Measurements from ENCODE around the gene RAP1A.

Gene RAP1A

DNA sequence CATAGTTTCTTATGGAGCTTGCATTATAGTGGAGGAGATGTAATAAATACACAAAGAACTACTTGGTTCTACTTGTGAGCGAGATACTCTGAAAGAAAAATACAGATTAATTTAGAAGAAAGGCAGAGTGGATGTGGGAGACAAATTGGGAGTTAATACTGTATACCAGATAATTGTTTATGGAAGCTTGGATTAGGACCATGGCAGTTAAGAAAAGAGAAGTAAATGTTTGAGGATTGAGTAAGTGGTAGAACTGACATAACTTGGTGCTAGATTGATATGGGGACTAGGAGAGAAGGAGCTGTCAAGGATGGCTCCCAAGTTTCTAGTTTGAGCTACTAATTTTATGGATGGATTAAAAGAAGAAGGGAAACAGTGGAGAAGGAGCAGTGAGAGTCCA lies 72.3 kb downstream of the RAP1A start:
- H3K9me3 Mint-ChIP-seq, result peaks cover 3% of the 10 kb centered on the region
- peak overlapping the region; percentile 53 for H3K27ac Mint-ChIP-seq
- H3K36me3 Mint-ChIP-seq, result peaks cover 60% of the 10 kb centered on the region
- ATAC-seq, result no peak
- peaks cover 74% of the 10 kb centered on the region for H3K4me1 Mint-ChIP-seq
- no peak overlapping the region for H3K4me3 Mint-ChIP-seq
- H3K27me3 Mint-ChIP-seq, result no peaks in the 10 kb centered on the region

DNA sequence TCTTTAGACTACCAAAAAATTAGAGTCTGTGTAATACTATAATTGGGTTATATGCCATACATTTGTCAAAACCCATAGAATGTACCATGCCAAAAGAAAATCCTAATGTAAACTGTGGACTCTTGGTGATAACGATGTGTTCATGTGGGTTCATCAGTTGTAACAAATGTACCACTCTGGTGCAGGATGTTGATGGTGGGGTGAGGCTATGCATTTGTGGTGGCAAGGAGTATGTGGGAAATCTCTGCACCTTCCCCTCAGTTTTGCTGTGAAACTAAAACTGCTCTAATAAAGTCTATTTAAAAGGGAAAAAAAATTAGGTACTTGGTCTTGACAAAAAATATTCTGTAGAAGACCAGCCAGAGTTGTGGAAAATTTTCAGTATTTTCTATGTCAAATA lies 76.2 kb downstream of the RAP1A start:
- H3K4me1 Mint-ChIP-seq, result peaks cover 55% of the 10 kb centered on the region
- H3K4me3 Mint-ChIP-seq, result no peak overlapping the region
- peaks cover 57% of the 10 kb centered on the region for H3K36me3 Mint-ChIP-seq
- no peaks in the 10 kb centered on the region for H3K27me3 Mint-ChIP-seq
- H3K27ac Mint-ChIP-seq, result no peak overlapping the region
- no peak for ATAC-seq
- no peaks in the 10 kb centered on the region for H3K9me3 Mint-ChIP-seq

DNA sequence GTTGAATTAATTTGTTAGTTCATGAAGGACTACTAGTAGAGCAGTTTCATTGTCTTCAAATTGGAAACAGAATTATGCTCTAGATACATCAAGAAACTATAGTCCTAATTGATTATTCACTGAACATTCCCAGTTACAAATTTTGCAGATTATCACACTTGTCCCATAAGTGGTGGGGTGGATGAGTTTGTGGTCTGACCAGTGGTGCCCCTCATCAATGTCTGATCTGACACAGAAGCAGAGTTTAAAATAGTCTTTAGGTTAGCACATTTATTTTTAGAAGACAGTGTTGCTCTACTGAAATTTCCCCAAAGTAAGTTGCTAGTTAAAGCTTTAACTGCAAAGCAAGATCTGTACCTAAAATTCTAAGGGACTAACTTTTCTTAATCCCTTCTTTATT lies 76.7 kb downstream of the RAP1A start:
- ATAC-seq, result no peak
- Mint-ChIP-seq H3K36me3 (peaks cover 62% of the 10 kb centered on the region), H3K27me3 (no peaks in the 10 kb centered on the region), H3K4me3 (no peak overlapping the region), H3K27ac (peak overlapping the region; percentile 40), H3K9me3 (no peaks in the 10 kb centered on the region), H3K4me1 (peaks cover 55% of the 10 kb centered on the region)

DNA sequence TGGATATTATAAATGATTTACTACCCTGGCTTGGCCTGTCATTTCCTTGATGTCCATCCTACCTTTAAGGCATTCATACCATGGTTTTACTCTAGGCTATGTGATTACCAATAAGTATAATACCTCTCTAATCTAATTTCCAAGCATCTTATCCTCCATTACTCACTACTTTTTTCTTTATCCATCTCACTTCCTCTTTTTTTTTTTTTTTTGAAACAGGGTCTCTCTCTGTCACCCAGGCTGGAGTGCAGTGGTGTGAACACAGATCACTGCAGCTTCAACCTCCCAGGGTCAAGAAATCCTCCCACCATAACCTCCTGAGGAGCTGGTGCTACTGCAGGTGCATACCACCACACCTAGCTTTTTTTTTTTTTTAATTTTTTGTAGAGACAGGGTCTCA lies 79.7 kb downstream of the RAP1A start:
- no peak for ATAC-seq
- Mint-ChIP-seq H3K9me3 (no peaks in the 10 kb centered on the region), H3K36me3 (peaks cover 54% of the 10 kb centered on the region), H3K27me3 (no peaks in the 10 kb centered on the region), H3K4me3 (no peak overlapping the region), H3K4me1 (peaks cover 32% of the 10 kb centered on the region), H3K27ac (peak overlapping the region; percentile 44)

DNA sequence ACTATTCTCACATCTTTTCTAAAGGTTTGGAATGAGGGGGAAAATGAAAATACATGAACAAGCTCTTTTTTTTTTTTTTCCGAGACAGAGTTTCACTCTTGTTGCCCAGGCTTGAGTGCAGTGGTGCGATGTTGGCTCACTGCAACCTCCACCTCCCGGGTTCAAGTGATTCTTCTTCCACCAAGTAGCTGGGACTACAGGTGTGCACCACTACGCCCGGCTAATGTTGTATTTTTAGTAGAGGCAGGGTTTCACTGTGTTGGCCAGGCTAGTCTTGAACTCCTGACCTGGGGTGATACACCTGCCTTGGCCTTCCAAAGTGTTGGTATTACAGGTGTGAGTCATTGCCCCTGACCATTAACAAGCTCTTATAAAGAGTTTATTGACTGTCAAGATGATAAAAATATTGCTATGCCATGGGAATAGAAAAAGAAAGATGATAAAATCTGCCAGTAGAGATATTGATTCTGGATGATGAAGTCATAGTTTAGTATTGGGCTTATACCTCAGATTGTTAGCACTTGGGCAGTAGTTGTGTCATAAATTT lies 83.0 kb downstream of the RAP1A start:
- Mint-ChIP-seq H3K9me3 (no peaks in the 10 kb centered on the region), H3K36me3 (peaks cover 53% of the 10 kb centered on the region), H3K4me1 (peaks cover 17% of the 10 kb centered on the region), H3K27ac (no peak overlapping the region), H3K4me3 (no peak overlapping the region), H3K27me3 (no peaks in the 10 kb centered on the region)
- ATAC-seq, result no peak

DNA sequence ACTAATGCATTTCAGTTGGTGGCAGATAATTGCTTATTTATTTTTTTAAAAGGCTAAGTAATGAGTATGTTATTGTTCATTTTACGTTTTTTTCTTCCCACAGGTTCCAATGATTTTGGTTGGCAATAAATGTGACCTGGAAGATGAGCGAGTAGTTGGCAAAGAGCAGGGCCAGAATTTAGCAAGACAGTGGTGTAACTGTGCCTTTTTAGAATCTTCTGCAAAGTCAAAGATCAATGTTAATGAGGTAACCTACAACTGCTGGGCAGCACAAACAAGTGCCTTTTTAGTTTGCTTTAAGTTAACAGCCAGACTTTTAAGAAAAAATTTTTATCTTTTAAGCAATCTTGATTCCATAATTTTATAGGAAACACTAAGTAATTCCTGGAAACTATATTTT lies 84.7 kb downstream of the RAP1A start:
- H3K27ac Mint-ChIP-seq, result no peak overlapping the region
- no peak overlapping the region for H3K4me3 Mint-ChIP-seq
- peaks cover 59% of the 10 kb centered on the region for H3K36me3 Mint-ChIP-seq
- ATAC-seq, result no peak
- H3K4me1 Mint-ChIP-seq, result peaks cover 10% of the 10 kb centered on the region
- no peaks in the 10 kb centered on the region for H3K9me3 Mint-ChIP-seq
- no peaks in the 10 kb centered on the region for H3K27me3 Mint-ChIP-seq

DNA sequence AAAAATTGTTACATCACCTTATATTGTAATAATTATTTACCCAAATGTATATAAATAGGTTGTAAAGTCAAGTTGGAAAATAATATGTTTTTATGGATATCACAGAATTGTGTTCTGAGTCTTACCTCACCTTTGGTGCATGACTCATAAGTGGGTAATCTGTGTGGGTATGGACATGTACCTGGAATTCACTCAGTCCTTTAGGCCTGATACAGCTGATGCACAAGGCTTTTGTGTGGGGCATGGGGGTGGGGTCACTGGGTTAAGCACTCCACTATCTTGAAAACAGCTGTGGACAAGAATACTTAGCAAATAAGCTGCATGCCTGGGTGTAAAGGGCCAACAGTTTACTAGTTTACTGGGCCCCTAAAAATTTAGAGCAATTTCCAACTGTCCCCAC lies 85.2 kb downstream of the RAP1A start:
- peaks cover 59% of the 10 kb centered on the region for H3K36me3 Mint-ChIP-seq
- ATAC-seq, result no peak
- H3K9me3 Mint-ChIP-seq, result no peaks in the 10 kb centered on the region
- H3K27me3 Mint-ChIP-seq, result no peaks in the 10 kb centered on the region
- H3K4me1 Mint-ChIP-seq, result peaks cover 5% of the 10 kb centered on the region
- H3K4me3 Mint-ChIP-seq, result no peak overlapping the region
- no peak overlapping the region for H3K27ac Mint-ChIP-seq

DNA sequence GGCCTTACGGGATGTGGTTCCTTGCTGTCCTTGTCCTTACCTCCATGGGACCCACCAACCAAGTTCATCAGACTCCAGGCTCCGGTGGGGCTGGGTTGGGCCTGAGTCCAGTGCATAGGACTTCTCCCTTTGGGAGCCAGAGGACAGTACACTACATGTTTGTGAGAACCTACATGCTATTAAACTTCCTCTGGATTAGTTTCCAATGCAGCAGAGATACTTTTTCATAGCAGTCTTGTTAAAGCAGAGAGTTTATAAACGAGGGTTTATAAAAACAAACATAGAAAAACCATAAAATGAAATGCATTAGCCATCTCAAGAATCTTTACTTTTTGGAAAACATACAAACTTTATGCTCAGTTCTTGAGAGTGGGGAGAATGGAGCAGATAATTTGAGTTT lies 86.3 kb downstream of the RAP1A start:
- no peaks in the 10 kb centered on the region for H3K4me1 Mint-ChIP-seq
- ATAC-seq, result no peak
- no peaks in the 10 kb centered on the region for H3K9me3 Mint-ChIP-seq
- no peak overlapping the region for H3K27ac Mint-ChIP-seq
- H3K36me3 Mint-ChIP-seq, result peaks cover 50% of the 10 kb centered on the region
- no peak overlapping the region for H3K4me3 Mint-ChIP-seq
- H3K27me3 Mint-ChIP-seq, result no peaks in the 10 kb centered on the region

DNA sequence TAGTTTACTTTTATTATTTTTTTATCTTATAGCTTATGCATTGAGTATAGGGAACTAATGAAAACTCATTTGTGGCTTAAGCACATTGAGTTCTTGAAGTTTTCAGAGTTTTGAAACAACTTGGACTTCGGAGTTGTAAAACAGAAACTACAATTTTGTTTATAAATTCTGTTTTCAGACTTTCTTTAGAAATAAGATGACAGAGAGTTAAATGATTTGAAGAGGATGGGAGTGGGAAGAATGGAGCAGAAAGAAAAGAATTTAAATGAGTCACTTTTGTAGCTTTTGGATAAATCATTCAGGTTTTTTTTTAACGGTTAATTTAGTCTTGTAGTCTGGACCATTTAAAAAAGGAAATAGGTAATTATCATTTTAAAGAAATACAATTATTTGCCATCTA lies 87.3 kb downstream of the RAP1A start:
- H3K27ac Mint-ChIP-seq, result peak overlapping the region; percentile 68
- no peaks in the 10 kb centered on the region for H3K4me1 Mint-ChIP-seq
- H3K9me3 Mint-ChIP-seq, result no peaks in the 10 kb centered on the region
- H3K36me3 Mint-ChIP-seq, result peaks cover 42% of the 10 kb centered on the region
- no peak overlapping the region for H3K4me3 Mint-ChIP-seq
- no peaks in the 10 kb centered on the region for H3K27me3 Mint-ChIP-seq
- no peak for ATAC-seq

DNA sequence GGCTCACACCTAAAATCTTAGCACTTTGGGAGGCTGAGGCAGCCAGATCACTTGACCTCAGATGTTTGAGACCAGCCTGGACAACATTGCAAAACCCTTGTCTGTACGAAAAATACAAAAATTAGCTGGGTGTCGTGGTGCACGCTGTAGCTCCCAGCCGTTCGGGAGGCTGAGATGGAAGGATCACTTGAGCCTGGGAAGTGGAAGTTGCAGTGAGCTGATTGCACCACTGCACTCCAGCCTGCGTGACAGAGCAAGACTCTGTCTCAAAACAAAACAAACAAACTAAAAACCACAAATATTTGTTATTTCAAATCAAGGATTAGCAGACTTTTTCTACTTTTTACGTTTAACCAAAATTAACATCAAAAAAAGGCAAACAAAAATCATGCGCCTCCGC lies 88.3 kb downstream of the RAP1A start:
- Mint-ChIP-seq H3K27ac (peak overlapping the region; percentile 68), H3K27me3 (no peaks in the 10 kb centered on the region), H3K4me3 (no peak overlapping the region), H3K4me1 (no peaks in the 10 kb centered on the region), H3K36me3 (peaks cover 42% of the 10 kb centered on the region), H3K9me3 (no peaks in the 10 kb centered on the region)
- ATAC-seq, result no peak

DNA sequence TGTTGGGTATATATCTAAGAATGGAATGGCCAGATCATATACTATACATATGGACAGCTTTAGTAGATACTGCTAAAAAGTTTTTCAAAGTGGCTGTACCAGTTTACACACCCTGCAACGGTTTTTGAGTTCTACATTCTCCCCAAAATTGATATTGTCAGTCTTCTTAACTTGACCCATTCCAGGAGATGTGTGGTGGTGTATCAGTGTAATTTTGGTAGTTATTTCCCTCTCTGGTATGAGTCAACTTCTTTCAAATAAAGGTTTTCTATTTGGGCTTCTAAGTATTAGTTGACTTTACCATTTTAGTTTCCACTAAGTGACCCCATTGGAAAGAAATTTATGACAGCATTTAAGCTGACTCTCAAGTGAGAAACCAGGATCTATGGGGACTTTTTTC lies 90.4 kb downstream of the RAP1A start:
- peaks cover 30% of the 10 kb centered on the region for H3K36me3 Mint-ChIP-seq
- no peaks in the 10 kb centered on the region for H3K4me1 Mint-ChIP-seq
- ATAC-seq, result no peak
- no peak overlapping the region for H3K4me3 Mint-ChIP-seq
- no peaks in the 10 kb centered on the region for H3K9me3 Mint-ChIP-seq
- no peaks in the 10 kb centered on the region for H3K27me3 Mint-ChIP-seq
- no peak overlapping the region for H3K27ac Mint-ChIP-seq

DNA sequence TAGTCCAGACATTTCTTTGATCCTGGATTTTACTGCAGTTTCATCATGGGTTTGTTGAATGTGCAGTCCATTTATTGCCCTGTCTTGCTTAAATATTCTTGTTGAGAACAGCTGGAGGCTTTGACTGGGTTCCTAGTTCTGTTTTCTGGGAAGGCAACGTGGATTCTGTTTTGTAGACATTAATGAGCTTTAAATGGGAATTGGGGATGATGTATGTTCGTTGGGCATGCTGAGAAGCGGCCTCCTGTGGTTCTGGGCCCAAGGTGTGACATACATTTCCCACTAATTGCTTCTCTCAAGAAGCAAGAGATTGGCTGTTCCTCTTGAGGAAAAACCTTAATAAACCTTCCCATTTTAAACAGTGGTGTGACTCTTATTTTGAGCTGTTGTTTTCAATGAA lies 96.7 kb downstream of the RAP1A start:
- Mint-ChIP-seq H3K36me3 (peaks cover 17% of the 10 kb centered on the region), H3K27ac (no peak overlapping the region), H3K27me3 (no peaks in the 10 kb centered on the region), H3K4me1 (peaks cover 6% of the 10 kb centered on the region), H3K9me3 (no peaks in the 10 kb centered on the region), H3K4me3 (no peak overlapping the region)
- ATAC-seq, result no peak

DNA sequence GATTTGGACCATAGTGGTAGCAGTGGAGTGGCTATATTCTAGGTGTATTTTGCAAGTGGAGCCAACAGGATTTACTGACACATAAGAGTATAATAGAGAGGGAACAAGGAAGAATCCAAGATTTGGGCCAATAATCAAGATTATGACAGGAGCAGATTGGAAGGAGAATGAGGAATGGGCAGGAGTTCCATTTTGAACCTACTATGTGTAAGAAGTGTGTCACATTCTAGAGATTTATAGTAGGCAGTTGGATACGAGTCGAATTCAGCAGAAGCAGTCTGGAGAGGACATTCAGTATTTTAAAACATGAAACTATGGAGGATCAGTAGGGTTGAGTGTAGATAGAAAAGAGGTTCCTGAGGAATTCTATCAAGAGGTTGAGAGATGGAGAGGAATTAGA lies 97.9 kb downstream of the RAP1A start:
- Mint-ChIP-seq H3K9me3 (no peaks in the 10 kb centered on the region), H3K4me1 (peaks cover 6% of the 10 kb centered on the region), H3K27ac (no peak overlapping the region), H3K4me3 (no peak overlapping the region), H3K27me3 (no peaks in the 10 kb centered on the region), H3K36me3 (peaks cover 17% of the 10 kb centered on the region)
- ATAC-seq, result no peak

DNA sequence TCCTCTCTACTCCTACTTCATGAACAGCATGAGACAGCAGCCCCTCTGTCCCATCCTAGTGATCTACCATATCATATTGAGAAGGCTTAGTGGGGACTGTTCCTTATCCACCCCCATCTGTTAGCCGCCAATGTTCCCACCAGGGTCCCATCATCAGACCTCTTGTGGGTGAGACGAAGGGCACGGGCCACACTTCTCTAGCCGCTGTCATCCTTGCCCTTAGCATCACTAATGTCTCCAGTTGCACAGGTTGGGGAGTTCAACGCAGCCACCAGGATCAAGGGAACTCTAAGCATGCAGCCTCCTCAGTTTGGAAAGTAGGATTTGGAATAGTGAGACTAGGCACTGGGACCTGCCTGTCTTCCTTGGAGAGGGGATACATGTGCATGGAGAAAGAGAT lies 99.5 kb downstream of the RAP1A start:
- peak overlapping the region; percentile 19 for H3K27ac Mint-ChIP-seq
- H3K27me3 Mint-ChIP-seq, result no peaks in the 10 kb centered on the region
- no peaks in the 10 kb centered on the region for H3K9me3 Mint-ChIP-seq
- ATAC-seq, result no peak
- H3K4me1 Mint-ChIP-seq, result peaks cover 18% of the 10 kb centered on the region
- H3K36me3 Mint-ChIP-seq, result peaks cover 17% of the 10 kb centered on the region
- no peak overlapping the region for H3K4me3 Mint-ChIP-seq

DNA sequence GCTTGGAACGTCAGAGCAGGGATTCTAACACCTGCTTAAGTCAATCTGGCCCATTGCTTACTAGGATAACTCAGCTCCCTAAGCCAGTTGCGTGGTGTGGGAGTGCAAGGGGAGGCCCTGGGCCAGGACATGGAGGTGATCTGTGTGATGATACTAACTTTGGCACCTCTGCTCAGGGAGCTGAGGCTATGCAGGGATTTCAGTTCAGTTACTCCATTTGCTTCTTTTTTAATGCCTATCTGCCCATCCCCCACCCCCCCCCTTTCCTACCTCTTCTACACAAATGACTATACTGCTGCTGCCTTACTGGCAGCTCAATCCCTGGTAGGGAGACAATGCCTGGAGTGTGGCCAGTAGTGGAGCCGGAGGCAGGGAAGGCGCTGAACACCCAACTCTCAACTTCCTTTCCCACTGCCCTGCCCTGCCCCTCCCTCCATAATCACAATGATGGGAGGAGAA lies 100.1 kb downstream of the RAP1A start:
- no peak for ATAC-seq
- Mint-ChIP-seq H3K36me3 (peaks cover 17% of the 10 kb centered on the region), H3K27me3 (no peaks in the 10 kb centered on the region), H3K9me3 (no peaks in the 10 kb centered on the region), H3K27ac (peak overlapping the region; percentile 15), H3K4me3 (no peak overlapping the region), H3K4me1 (peaks cover 18% of the 10 kb centered on the region)

DNA sequence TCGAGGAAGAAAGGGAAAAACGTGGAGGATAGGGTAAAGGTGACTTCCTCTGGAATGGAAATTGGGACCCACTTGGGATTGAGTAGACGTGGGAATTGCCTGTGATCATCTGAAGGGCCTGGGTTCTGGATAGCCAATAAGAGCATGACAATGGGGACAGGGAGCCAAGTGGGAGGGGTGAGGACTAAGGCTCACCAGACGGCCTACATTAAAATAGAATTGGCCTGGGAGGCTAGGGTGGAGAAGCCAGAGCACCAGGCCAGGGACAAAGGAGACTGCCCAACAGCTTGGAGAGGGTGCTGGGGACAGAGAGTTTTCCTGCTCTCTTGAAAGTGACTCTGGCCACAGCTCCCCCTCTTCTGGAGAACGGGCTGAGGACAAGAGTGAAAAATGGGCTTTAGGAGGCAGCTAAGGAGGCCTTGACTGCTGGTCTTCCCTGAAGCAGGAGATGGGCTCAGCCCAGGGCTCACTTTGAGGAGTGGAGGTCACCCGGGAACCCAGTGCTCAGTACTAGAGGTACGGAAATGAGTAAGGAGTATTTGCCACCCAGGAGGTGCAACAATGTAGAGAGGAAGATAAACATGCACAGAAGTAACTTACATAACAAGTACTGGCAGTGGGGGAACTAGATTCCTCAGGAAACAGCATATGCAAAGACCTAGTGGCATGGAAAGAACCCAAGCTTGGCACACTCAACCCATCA lies 100.8 kb downstream of the RAP1A start:
- Mint-ChIP-seq H3K27ac (peak overlapping the region; percentile 15), H3K27me3 (no peaks in the 10 kb centered on the region), H3K9me3 (no peaks in the 10 kb centered on the region), H3K4me1 (peaks cover 18% of the 10 kb centered on the region), H3K36me3 (peaks cover 17% of the 10 kb centered on the region), H3K4me3 (no peak overlapping the region)
- no peak for ATAC-seq
